Measurements from ENCODE around the gene MOB1B. TPM values are rescaled to one million over a fixed set of nuclear protein-coding genes. Genes with fewer than 3 reads are reported as not detected.

The MOB1B gene
- total and polyA plus RNA-seq, 2 of the 13 experiments (the other 11 are each of a cell fraction or from before 2014, with no cell fraction given): 3.9 to 4.0 TPM

DNA sequence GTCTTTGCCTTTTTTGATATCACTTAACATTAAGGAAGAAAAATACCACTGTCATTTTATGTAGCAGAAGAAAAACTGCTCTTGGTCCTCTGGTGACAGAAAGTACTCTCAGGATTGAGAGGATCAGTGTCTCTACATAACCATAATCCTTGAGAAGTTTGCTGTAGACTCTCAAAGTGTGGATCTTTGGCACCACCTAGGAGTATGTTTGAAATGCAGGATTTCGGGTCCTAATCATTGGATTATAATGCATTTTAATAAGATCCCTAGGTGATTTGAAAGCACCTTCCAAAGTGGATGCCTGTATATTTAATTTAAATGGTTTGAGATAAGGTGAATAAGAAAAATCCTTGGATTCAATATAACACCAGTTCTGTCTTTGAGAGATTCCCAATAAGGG lies 23.2 kb downstream of the MOB1B start (continued):
- TF ChIP-seq, protein P1, sequence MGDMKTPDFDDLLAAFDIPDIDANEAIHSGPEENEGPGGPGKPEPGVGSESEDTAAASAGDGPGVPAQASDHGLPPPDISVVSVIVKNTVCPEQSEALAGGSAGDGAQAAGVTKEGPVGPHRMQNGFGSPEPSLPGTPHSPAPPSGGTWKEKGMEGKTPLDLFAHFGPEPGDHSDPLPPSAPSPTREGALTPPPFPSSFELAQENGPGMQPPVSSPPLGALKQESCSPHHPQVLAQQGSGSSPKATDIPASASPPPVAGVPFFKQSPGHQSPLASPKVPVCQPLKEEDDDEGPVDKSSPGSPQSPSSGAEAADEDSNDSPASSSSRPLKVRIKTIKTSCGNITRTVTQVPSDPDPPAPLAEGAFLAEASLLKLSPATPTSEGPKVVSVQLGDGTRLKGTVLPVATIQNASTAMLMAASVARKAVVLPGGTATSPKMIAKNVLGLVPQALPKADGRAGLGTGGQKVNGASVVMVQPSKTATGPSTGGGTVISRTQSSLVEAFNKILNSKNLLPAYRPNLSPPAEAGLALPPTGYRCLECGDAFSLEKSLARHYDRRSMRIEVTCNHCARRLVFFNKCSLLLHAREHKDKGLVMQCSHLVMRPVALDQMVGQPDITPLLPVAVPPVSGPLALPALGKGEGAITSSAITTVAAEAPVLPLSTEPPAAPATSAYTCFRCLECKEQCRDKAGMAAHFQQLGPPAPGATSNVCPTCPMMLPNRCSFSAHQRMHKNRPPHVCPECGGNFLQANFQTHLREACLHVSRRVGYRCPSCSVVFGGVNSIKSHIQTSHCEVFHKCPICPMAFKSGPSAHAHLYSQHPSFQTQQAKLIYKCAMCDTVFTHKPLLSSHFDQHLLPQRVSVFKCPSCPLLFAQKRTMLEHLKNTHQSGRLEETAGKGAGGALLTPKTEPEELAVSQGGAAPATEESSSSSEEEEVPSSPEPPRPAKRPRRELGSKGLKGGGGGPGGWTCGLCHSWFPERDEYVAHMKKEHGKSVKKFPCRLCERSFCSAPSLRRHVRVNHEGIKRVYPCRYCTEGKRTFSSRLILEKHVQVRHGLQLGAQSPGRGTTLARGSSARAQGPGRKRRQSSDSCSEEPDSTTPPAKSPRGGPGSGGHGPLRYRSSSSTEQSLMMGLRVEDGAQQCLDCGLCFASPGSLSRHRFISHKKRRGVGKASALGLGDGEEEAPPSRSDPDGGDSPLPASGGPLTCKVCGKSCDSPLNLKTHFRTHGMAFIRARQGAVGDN (CRISPR knock-in tag; IDR thresholded peaks at IDR 0.05): no peak
- TF ChIP-seq ZNF441 (CRISPR knock-in tag; IDR thresholded peaks at IDR 0.05; ENCODE audit: borderline replicate concordance) (no peak), CCAR2 (optimal IDR thresholded peaks at IDR 0.05; ENCODE audit: low read depth, low read length) (no peak)
- TF ChIP-seq, protein P2, sequence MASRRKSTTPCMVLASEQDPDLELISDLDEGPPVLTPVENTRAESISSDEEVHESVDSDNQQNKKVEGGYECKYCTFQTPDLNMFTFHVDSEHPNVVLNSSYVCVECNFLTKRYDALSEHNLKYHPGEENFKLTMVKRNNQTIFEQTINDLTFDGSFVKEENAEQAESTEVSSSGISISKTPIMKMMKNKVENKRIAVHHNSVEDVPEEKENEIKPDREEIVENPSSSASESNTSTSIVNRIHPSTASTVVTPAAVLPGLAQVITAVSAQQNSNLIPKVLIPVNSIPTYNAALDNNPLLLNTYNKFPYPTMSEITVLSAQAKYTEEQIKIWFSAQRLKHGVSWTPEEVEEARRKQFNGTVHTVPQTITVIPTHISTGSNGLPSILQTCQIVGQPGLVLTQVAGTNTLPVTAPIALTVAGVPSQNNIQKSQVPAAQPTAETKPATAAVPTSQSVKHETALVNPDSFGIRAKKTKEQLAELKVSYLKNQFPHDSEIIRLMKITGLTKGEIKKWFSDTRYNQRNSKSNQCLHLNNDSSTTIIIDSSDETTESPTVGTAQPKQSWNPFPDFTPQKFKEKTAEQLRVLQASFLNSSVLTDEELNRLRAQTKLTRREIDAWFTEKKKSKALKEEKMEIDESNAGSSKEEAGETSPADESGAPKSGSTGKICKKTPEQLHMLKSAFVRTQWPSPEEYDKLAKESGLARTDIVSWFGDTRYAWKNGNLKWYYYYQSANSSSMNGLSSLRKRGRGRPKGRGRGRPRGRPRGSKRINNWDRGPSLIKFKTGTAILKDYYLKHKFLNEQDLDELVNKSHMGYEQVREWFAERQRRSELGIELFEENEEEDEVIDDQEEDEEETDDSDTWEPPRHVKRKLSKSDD (CRISPR knock-in tag; IDR thresholded peaks at IDR 0.05; ENCODE audit: low read depth): no peak

DNA sequence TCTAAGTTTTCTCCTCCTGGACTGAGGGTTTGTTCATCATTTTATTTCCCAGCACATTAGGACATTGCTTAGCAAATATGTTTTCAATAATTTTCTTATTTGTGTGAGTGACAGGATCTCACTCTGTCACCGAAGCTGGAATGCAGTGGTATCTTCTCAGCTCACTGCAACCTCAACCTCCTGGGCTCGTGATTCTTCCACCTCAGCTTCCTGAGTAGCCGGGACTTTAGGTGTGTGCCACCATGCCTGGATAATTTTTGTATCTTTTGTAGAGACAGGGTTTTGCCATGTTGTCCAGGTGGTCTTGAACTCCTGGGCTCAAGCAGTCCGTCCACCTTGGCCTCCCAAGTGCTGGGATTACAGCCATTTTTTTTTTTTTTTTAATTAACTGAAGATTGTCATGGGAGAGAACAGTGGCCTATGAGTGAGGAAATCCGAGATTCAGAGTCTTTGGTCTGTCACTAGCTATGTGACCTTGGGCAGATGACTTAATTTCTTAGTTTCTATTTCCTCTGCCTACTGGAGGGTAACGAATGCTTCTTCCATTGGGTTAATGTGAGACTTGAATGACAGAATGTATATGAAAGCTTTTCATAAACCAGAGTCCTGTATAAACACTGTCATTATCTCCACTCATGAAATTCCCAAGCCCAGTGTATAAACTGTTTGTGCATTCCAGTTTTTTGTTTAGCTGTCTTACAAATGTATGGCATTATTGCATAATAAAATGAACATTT lies 23.9 kb downstream of the MOB1B start:
- WGBS (ENCODE audit: low lambda C conversion rate): 90% methylated on average over 6 of the region's 6 CpGs
- H3K4me1 ChIP-seq (ENCODE audit: insufficient read depth, low read length): peaks cover 26% of the 10 kb centered on the region
- ATAC-seq (no peak), DNase-seq (ENCODE audit: low spot score) (no peak), FAIRE-seq (no peak)
- no peaks in the 10 kb centered on the region for H4K20me1 ChIP-seq (ENCODE audit: insufficient read depth, low read length)
- H2AFZ ChIP-seq (ENCODE audit: low read length): no peak overlapping the region
- H3K79me2 ChIP-seq (ENCODE audit: insufficient read depth, low read length): peaks cover 4% of the 10 kb centered on the region
- H3K4me2 ChIP-seq (ENCODE audit: low read depth, low read length): no peak overlapping the region
- H3K27ac ChIP-seq (ENCODE audit: extremely low read length, insufficient read depth, low read length): no peak overlapping the region
- no TSS peak for BruUV-seq (replicated peaks)
- ChIA-PET CTCF (ENCODE audit: low intra/inter-chr PET ratio, low total read pairs) (no interaction called here), POLR2A (no interaction called here)
- H3K4me3 ChIP-seq (replicated peaks in 1 of 3; ENCODE audit: insufficient read depth in 1 of 3, low read depth in 2 of 3, low read length in 3 of 3): no peak overlapping the region
- no peaks in the 10 kb centered on the region for H3K36me3 ChIP-seq (replicated peaks in 1 of 2; ENCODE audit: control insufficient read depth in 1 of 2, insufficient read depth in 2 of 2, low read length in 2 of 2)
- no peak overlapping the region for H3K9ac ChIP-seq (ENCODE audit: insufficient read depth, low read depth, low read length)
- intact Hi-C loops (cut with micrococcal nuclease; ENCODE audit: unreplicated experiment): no loop called here
- H3K27me3 ChIP-seq (ENCODE audit: control insufficient read depth in 1 of 2, insufficient read depth in 2 of 2, low read length in 2 of 2): no peaks in the 10 kb centered on the region
- no peaks in the 10 kb centered on the region for H3K9me3 ChIP-seq (ENCODE audit: low read length)
- in situ Hi-C loops (cut with HindIII; ENCODE audit: extremely low pct_ligation_motif_present, low pct_unique_long_range_greater_than_20kb): no loop called here
- no peak for TF ChIP-seq ZNF543 (CRISPR knock-in tag; IDR thresholded peaks at IDR 0.05)
- TF ChIP-seq, protein P3, sequence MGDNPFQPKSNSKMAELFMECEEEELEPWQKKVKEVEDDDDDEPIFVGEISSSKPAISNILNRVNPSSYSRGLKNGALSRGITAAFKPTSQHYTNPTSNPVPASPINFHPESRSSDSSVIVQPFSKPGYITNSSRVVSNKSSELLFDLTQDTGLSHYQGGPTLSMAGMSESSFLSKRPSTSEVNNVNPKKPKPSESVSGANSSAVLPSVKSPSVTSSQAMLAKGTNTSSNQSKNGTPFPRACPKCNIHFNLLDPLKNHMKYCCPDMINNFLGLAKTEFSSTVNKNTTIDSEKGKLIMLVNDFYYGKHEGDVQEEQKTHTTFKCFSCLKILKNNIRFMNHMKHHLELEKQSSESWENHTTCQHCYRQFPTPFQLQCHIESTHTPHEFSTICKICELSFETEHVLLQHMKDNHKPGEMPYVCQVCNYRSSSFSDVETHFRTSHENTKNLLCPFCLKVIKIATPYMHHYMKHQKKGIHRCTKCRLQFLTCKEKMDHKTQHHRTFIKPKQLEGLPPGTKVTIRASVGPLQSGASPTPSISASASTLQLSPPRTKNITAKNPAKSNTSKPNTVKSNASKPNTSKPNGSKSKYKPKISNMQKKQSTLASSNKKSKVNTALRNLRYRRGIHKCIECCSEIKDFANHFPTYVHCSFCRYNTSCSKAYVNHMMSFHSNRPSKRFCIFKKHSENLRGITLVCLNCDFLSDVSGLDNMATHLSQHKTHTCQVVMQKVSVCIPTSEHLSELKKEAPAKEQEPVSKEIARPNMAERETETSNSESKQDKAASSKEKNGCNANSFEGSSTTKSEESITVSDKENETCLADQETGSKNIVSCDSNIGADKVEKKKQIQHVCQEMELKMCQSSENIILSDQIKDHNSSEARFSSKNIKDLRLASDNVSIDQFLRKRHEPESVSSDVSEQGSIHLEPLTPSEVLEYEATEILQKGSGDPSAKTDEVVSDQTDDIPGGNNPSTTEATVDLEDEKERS (CRISPR knock-in tag; IDR thresholded peaks at IDR 0.05): no peak
